Astrocyte of the hippocampus (primary cell): ENCODE measurements around the gene PAM.

Experiments used
- DNase-seq: peaks from one replicate; pipeline ENCODE4 v3.0.0; 2011; ENCODE audit warnings: low read depth, low spot score

Gene PAM

GRCh38 chr5:102858808-102859207, 103.7 kb downstream of the PAM start:
- DNase-seq: peak; percentile 9

- no peak for DNase-seq
These were observed 104.9 kb downstream of the PAM start for GRCh38 chr5:102860035-102860434.

GRCh38 chr5:102863058-102863457, 108.0 kb downstream of the PAM start:
- no peak for DNase-seq

- no peak for DNase-seq
These were observed 108.9 kb downstream of the PAM start for GRCh38 chr5:102863764-102864560.

GRCh38 chr5:102865171-102865509, 110.0 kb downstream of the PAM start:
- no peak for DNase-seq

GRCh38 chr5:102865510-102866236, 110.6 kb downstream of the PAM start:
- DNase-seq: peak; percentile 89

- DNase-seq: no peak
These were observed 111.1 kb downstream of the PAM start for GRCh38 chr5:102866237-102866600.

GRCh38 chr5:102867992-102868662, 113.0 kb downstream of the PAM start:
- DNase-seq: peak; percentile 44

- DNase-seq: no peak
These were observed 114.1 kb downstream of the PAM start for GRCh38 chr5:102869230-102869629.

GRCh38 chr5:102873379-102873932, 118.4 kb downstream of the PAM start:
- DNase-seq: no peak

- DNase-seq: no peak
These were observed 118.9 kb downstream of the PAM start for GRCh38 chr5:102874054-102874453.

GRCh38 chr5:102875721-102876123, 120.6 kb downstream of the PAM start:
- no peak for DNase-seq

GRCh38 chr5:102876610-102877009, 121.5 kb downstream of the PAM start:
- no peak for DNase-seq

- DNase-seq: no peak
These were observed 124.6 kb downstream of the PAM start for GRCh38 chr5:102879741-102880140.

GRCh38 chr5:102886586-102886985, 131.5 kb downstream of the PAM start:
- DNase-seq: no peak

- no peak for DNase-seq
These were observed 133.4 kb downstream of the PAM start for GRCh38 chr5:102888483-102888882.

GRCh38 chr5:102889033-102889432, 133.9 kb downstream of the PAM start:
- no peak for DNase-seq

- DNase-seq: no peak
These were observed 135.0 kb downstream of the PAM start for GRCh38 chr5:102890133-102890532.

GRCh38 chr5:102891175-102891574, 136.1 kb downstream of the PAM start:
- no peak for DNase-seq

GRCh38 chr5:102893942-102894341, 138.8 kb downstream of the PAM start:
- no peak for DNase-seq

GRCh38 chr5:102895234-102895633, 140.1 kb downstream of the PAM start:
- no peak for DNase-seq

GRCh38 chr5:102895976-102896375, 140.9 kb downstream of the PAM start:
- no peak for DNase-seq
